HG02623 (cell line): Measurements from ENCODE around the gene PSMD4.
"Not testable (repeated sequence)": the region's sequence is repeated elsewhere in the genome, so short reads cannot be mapped to it uniquely, and the experiment has no call there.

ENCODE experiments used
- ATAC-seq: cut with Tn5 transposase; IDR thresholded peaks from one replicate; pipeline ENCODE4 v1.9.1; 2021; ENCODE audit warnings: moderate library complexity; ENCODE audit not compliant: unreplicated experiment

Gene PSMD4

DNA sequence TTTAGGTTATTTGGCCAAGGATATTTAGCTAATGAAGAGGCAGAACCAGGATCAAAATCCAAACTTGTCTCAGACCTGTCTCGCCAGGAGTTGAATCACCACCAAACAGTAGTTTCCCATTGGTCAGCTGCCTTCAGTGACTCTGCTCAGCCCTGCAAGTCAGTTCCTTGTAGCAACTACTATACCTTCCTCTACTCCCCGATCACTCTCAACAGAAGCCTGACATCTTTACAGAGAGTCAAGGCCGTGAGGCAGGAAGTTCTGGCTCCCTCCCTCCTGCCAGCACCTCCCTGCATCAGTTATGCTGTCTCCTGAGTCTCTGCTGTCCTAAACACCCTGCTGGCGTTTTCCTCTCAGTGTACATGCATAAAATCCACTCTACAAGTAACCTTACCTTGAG, 13.2 kb downstream of the PSMD4 start:
- ATAC-seq, result no peak

DNA sequence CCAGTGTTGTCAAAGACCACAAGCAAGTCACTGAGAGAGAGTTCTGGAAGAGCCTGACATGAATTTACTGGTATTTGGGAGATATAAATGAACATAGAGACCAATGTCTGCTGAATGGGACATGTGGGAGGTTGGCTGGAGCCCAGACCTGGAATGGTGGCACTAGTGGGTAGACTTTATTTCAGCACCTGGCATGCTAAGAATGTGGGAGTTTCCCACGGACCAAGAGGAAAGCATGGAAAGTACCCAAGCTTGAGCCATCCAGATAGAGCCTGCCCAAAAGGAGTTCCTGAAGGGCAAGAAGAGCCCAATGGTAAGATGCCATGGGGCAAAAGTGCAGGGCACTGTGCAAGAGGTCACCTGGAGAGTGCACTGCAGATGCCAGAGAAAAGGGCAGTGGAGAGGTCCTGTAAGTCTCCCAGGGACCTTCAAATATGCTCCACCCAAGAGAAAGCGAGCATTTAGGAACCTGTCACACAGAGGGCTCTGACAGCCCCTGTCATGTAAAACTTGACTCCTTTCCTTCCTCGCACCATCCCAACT, 19.5 kb downstream of the PSMD4 start:
- no peak for ATAC-seq

- ATAC-seq, result not testable (repeated sequence)
Observed at GRCh38 chr1:151275341-151275740, 20.8 kb downstream of the PSMD4 start.

- no peak for ATAC-seq
Observed at GRCh38 chr1:151277249-151277648, 22.7 kb downstream of the PSMD4 start.

- ATAC-seq, result peak; percentile 26
Observed at GRCh38 chr1:151281225-151281968, 26.9 kb downstream of the PSMD4 start.

DNA sequence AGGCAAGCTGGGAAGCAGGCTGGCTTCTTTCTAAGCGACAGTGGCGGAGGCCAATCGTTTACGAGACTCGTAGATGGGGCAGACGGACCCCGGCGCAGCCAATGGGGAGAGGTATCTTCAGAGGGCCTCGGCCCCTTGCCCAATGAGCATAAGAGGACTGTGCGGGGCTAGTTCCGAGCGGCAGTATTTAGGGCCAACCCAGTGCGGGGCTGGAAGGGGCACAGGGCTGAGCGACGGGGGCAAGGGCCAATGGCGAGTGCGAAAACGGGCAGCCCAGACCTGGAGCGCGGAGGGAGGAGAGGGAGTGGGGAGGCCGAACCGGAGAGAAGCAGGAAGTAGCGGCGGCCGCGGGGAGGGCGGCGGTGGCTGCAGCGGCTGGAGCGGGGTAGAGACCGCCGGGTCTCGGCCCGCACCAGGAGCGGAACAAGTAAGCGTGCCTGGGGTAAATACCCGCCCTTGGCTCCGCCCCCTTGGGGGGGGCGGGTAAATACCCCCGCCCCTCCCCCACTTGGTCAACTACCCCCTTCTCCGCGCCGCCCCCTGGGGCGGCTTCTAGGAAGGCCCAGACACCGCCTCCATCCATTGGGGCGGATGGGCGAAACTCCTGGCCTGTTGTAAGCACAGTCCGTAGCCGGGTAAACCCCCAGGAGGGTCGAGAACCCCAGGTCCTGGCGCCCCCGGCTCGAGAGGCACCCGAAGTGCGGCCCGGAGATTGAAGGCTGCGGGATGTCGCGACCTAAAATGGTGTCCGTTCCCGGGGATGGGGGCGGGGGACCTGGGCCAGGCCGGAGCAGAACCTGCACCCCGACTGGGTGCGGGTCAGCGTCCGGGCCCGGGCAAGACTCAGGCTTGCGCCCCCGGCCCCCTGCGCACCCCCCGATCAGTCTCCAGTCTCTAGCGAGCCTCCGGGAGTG, 27.7 kb downstream of the PSMD4 start, which contains the start of gene ZNF687:
ZNF687 (plus strand) TSS at position 331 of the 914 bp plus-strand sequence. CDS start 3,993 bp downstream, outside the sequence.
- peak; percentile 89 for ATAC-seq

- no peak for ATAC-seq
Observed at GRCh38 chr1:151282883-151283725, 28.6 kb downstream of the PSMD4 start.

DNA sequence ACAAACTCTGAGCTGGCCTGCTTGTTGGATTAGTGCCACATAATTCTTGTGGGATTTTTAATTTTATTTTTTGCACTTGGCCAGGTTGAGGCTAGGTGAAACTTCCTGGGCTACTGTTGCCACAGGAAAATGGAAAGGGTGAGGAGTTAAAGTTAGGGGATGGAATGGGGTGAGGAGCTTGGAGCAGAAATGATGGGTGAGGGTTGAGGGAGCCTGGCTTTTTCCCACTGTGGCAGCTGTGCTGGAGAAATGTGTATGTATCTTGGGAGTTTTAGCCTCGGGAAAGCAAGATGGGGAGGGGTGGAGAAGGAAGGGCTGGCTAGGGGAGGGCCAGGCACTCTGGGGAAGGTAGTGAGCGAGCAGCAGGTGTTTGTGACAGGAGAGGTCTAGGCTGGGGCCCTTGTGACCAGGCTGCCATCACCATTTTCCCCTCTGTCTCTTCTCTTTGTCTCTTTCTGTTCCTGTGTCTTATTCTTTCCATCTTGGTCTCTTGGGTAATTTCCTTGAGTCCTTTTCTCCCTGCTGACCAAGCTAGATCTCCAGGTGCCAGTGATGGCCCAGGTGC, 29.6 kb downstream of the PSMD4 start:
- no peak for ATAC-seq

DNA sequence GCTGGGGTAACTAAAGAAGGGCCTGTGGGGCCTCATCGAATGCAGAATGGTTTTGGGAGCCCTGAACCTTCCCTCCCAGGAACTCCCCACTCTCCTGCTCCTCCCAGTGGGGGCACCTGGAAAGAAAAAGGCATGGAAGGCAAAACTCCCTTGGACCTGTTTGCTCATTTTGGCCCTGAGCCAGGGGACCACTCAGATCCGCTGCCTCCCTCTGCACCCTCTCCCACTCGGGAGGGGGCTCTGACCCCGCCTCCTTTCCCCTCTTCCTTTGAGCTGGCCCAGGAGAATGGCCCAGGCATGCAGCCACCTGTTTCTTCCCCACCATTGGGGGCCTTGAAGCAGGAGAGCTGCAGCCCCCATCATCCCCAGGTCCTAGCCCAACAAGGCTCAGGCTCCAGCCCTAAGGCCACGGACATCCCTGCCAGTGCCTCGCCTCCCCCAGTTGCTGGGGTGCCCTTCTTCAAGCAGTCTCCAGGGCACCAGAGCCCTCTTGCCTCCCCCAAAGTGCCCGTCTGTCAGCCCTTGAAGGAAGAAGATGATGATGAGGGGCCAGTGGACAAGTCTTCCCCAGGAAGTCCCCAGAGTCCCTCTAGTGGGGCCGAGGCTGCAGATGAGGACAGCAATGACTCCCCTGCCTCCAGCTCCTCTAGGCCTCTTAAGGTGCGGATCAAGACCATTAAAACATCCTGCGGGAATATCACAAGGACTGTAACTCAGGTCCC, 32.2 kb downstream of the PSMD4 start:
- no peak for ATAC-seq

- no peak for ATAC-seq
Observed at GRCh38 chr1:151287341-151287699, 32.8 kb downstream of the PSMD4 start.

DNA sequence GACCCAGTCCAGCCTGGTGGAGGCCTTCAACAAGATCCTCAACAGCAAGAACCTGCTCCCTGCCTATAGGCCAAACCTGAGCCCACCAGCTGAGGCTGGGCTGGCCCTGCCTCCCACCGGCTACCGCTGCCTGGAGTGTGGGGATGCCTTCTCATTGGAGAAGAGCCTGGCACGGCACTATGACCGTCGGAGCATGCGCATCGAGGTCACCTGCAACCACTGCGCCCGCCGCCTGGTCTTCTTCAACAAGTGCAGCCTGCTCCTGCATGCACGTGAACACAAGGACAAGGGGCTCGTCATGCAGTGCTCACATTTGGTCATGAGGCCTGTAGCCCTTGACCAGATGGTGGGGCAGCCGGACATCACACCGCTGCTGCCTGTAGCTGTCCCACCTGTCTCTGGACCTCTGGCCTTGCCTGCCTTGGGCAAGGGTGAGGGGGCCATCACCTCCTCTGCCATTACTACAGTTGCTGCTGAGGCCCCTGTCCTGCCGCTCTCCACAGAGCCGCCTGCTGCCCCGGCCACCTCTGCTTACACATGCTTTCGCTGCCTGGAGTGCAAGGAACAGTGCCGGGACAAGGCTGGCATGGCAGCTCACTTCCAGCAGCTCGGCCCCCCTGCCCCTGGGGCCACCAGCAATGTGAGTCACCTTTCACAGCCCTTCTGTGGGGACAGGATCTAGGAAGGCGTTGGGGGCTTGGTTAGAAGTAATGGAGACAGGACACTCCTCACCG, 33.4 kb downstream of the PSMD4 start:
- no peak for ATAC-seq

DNA sequence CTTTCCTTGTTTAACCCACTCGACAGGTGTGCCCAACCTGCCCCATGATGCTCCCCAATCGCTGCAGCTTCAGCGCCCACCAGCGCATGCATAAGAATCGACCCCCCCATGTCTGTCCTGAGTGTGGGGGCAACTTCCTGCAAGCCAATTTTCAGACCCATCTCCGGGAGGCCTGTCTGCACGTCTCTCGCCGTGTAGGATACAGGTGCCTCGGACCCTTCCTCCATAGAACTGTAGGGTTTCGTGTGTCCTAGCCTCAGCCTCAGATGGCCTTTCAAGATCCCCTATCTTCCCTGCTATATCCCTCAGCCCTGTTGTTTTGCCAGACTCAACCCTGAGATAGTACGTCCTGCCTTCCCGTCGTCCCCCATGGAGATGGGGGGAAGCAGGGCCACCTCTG, 34.0 kb downstream of the PSMD4 start:
- ATAC-seq, result no peak

DNA sequence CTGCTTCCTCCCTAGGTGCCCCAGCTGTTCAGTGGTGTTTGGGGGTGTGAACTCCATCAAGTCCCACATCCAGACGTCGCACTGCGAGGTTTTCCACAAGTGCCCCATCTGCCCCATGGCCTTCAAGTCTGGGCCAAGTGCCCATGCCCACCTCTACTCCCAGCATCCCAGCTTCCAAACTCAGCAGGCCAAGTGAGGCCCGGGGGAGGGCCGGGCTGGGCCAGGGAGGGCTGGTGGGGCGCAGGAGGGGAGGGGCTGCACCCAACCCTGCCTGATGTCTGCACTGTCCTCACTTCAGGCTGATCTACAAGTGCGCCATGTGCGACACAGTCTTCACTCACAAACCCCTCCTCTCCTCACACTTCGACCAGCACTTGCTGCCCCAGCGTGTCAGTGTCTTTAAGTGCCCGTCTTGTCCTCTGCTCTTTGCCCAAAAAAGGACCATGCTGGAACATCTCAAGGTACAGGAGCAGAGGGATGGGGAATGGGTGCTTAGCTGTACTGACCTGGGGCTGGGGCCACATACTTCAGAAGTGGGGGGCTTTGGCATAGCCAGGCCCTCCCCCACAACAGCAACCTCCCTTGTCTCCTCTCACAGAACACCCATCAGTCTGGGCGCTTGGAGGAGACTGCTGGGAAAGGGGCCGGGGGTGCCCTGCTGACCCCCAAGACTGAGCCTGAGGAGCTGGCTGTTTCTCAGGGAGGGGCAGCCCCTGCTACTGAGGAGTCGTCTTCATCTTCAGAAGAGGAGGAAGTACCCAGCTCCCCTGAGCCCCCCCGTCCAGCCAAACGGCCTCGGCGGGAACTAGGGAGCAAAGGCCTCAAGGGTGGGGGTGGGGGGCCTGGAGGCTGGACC, 34.8 kb downstream of the PSMD4 start:
- no peak for ATAC-seq

- ATAC-seq, result no peak
Observed at GRCh38 chr1:151289991-151290708, 35.6 kb downstream of the PSMD4 start.

GRCh38 chr1:151290709-151291303, 36.3 kb downstream of the PSMD4 start:
- ATAC-seq, result no peak

DNA sequence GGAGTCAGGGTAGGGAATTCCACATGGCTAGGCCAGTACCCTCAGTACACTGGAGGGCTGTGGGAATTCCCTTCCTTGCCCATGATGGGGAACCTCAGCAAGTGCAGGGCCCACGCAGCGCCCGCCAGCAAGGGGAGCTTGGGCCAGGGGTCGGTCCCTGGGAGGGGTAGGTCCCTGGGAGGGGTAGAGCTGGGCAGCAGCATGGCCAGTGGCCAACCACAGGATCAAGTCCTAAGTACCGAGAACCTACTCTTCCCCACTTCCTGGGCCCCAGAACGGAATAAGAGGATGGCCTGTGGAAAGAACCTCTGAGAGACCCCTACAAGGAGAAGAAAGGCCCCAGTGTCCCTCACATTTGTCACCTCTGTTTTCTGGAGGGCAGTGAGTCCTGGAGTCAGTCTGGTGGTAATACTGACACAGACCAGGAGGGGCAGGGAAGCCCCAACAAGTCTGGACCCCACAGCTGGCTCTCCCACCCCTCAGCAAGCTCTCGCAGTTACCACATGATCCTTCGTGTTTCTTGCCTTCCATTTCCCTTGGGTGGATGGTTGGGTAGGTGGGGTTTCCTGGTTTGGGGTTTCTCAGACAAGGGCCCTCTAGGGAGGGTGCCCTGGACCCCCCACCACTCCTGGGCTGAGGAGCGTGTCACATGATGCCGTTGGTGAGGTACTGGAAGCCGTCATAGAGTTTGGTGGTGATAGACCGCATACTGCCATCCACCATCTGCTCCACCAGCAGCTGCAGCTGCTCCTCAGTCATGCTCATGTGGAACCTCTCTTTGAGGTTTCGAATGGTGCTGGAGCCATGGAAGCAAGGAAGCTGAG, 37.9 kb downstream of the PSMD4 start:
- no peak for ATAC-seq
